CD4-positive, alpha-beta T cell treated with Interleukin-2 at 100 ng/mL for 4 hours (primary cell): ENCODE results near the gene LMOD2.

Experiments used
- DNase-seq: peaks from one replicate; pipeline ENCODE4 v3.0.0-alpha.2; 2020; ENCODE audit warnings: low spot score

The LMOD2 gene

DNA sequence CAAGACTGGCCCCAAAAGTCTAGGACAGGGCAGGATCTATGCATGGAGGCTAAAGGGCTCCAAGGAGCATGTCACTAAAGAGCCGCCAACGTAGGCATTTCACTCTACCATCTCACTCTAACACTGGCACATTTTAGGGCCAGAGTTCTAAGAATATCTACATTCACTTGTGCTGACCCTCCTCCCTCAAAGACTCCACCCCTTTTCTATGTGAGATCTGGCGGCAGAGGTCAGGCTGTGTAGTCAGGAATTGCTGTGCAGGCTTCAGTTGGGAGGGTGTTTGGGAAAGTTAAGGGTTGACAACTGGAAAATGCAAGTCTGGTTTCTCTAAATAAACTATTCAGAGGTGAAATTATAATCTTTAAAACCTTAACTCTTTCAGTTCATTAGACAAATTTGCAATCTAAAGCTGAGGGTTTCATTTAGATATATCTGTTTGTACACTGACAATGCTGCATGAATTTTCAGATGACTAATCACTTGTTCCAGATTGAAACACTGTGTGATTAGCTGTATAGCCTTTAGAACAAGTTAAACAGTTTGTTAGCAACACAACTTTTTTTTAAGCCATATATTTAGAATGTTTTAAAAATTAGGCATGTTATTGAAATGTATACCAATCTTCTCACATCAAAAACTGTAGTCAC, 18.2 kb downstream of the LMOD2 start:
- DNase-seq: no peak

DNA sequence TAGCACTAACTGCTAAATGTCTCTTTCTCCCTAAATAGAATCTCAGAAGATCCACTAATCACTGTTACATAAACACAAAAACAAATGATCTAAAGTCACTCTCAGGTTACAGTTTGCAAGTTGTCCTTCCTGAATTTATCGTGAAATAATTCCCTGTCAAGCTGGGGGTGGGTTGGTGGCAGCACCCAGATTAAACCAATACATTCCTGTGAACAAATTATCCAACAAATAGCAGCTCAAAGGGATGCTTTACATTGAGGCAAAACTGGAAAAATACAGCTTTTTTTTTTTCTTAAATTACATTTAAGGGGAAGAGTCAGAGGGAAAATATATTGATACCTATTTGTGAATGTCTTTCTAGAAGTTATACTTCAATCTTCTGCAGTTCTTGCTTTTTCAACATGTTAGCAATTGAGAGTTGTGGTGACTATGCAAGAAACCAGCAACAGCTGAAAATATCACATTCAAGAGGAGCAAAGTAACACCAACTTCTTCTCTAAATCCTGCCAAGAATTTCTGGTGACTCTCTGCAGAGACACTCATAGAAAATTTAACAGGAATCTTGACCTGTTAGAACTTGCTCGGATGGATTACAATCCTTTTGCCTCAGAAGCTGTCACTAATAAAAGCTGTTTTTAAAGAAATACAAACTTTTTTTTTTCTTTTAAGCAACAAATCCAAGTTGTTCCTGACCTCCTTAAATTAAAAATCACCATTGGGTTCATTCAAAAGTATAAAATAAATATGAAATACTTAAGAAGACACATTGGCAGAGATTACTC, 18.9 kb downstream of the LMOD2 start:
- no peak for DNase-seq

DNA sequence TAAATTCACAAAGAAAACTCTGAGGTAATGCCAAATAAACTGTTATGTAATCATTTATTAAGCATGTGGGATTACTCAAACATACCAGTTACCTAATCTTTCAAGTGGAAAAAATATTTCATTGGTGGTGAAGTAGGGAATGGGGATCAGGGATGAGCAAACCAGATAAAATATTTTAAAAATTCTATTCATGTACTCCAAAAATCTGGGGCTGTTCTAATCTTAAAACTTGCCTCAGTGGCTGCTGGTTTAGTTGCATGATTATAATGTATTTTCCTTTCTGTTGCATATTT, 19.5 kb downstream of the LMOD2 start:
- no peak for DNase-seq

DNA sequence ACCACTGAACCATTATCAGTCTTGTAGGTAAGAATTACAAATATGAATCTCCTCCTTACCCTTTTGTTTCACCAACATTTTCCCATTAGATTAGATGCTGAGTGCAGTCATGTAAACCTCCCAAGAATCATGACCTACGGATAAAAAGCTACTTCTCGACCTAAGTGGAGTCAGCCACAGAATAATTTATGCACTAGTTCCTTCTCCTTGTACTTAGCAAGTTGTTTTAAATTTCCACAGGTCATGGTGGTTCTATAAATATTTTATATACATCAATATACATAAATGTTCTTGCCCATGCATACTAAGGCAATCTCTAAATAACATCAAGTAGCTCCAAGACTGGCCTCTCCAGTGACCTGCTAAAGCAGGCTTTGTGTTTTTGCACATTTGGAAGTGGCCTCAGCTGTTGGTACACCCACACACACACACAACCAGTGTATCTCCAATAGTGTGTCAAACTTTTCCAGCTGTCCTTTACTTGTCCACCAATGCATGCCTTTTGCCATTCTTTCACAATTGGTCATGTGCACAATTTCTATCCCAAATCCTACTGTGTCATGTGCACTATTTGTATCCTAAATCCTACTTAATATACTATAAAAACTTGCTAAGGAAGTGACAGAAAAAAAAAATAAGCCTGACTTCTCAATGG, 21.5 kb downstream of the LMOD2 start:
- no peak for DNase-seq

DNA sequence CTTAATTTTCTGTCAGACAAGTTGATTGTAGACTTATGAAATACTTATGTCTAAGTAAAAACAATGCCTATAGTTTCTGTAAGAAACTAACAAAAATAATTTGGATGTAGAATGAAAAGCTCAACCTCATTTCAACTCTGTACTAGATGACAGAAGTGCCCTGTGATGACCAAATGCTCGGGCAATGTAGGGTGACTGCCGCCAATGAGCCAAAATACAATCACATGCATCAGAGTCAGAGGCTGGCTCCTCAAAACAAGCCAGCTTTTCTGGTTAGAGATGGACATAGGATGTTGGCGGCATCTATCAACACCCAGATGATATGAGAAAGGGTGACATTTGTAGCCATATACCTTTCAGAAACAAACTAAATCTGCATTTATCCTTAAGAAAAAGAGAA, 23.9 kb downstream of the LMOD2 start:
- no peak for DNase-seq

DNA sequence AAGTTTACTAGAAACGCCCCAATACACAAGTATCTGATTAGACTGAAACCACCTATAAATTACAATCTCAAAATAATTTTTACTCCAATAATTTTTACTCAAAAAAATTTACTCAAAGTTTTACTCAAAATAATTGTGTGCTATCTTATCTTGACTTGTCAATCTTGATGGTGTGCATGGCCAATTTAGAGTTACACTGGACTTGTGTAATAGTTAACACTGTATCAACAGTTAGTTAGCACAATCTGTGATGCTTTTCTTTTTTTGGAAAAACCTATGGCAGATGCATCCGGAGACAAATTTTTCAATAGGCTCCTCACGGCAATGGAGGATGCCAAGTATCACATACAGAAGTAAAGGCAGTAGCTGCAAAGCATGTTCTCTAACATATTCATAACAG, 24.9 kb downstream of the LMOD2 start:
- DNase-seq: no peak

DNA sequence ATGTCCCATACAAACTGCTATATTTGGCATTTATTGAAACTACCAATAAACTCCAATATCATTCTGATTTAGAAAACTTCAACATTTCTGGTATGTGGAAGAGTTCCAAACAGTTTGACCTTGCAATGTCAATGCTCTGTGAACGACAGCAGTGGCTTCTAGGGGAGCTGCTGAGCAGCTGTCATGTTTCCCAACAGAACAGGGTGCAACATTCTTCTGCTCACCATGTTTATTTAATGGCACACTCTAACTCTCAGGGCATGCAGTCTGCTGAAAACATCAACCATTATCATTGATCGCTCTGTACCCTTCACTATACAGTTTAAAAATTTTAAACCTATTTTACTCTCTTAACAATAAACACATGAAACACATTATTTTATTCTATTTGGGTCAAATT, 25.9 kb downstream of the LMOD2 start:
- DNase-seq: no peak

DNA sequence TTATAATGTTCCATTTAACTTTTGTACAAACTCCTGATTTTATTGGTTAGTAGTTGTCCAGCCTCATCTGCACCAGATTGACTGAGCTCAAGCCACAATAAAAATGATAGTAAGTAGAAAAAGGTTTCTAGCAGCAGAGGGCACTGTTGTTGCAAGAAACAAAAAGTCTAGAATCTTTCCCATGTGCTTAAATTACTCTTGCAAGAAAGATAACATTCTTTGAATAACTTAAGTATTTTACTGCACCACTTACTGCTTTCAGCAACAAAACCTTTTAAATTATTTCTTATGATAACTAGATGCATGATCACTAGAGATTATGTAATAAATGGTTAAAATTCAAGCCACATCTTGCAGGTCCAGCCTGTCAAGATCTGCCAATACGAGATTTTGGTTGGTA, 27.0 kb downstream of the LMOD2 start:
- peak; percentile 49 for DNase-seq

DNA sequence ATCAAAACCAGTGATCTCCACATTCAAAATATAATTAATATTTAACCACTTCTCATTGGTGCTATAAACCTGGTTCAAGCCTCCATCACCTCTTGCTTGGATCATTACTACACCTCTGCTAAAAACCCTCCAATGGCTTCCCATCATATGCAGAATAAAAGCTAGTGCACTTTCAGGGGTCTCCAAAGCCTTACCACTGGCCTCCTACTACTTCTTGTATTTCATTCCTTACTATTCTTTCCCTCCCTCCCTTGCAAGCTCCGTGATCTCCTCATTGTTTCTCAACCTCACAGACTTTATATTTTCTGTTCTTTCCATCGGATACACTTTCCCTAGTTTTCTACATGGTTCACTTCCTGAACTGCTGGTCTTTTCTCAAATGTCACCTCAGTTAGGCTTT, 31.5 kb downstream of the LMOD2 start:
- DNase-seq: no peak

DNA sequence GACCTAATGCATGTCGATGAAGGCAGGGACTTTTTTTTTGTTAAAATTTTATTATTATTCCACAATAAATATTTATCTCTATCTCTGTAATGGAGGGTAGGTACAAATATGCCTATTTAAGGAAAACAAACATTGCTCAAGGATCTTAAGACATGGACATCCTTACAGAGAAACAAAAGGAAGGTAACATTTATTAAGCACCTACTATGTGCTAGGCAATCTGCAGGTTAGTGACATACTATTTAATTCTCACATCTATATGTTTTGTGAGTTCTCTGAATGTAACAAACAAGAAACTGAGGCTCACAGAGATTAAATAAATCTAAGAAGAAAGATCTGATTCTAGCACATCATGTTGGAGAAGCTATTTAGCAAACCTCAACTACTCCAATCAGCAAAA, 32.1 kb downstream of the LMOD2 start:
- no peak for DNase-seq

DNA sequence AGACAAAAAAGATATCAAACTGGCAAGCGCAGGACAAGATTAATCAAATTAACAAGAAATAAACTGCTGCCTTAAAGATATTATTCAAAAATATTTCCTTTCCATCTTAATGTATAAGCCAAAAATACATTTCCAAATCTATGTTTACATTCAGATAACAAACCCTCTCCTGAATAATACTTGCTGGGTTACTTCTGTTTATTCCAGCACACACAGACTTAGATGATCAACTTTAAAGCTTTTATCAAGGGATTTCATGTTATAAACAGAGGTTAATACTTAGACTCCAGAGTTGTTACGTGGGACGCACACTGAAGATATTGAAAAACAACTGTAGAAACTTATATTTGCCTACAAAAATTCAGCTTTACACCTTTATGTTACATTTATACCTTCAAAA, 33.6 kb downstream of the LMOD2 start:
- no peak for DNase-seq

DNA sequence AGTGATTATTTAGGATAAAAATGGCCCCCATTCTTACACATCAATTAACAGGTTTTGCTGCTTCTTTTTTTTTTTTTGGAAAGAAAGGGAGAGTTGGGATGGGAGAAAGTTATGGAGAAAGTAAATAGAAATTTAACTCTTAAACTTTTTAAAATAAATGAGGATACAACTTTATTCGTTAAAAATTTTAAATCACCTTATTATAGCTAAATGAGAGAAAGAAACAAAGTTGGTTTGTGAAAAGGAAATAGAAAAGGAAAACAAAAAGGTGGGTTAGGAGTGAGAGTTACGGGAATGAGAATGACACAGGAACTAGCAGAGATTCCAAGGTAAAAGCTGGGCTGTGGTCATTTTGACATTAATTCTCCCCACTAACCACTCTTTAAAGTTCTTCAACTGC, 34.9 kb downstream of the LMOD2 start:
- no peak for DNase-seq

DNA sequence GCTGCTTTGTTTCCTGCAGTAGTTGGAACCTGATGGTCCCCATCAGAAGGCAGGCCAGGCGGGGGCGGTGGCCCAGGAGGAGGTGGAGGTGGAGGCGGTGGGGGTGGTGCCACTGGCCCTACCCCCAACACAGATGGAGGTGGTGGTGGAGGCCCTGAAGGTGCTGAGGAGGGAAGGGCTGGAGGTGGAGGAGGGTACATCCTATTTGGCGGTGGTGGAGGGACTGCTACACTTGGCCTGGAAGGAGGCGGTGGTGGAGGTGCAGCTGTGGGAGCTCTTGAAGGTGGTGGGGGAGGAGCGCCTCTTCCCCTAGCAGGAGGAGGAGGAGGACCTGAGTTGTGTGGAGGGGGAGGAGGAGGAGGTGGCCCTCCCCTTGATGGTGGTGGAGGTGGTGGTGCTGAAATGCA, 36.8 kb downstream of the LMOD2 start:
- DNase-seq: no peak

DNA sequence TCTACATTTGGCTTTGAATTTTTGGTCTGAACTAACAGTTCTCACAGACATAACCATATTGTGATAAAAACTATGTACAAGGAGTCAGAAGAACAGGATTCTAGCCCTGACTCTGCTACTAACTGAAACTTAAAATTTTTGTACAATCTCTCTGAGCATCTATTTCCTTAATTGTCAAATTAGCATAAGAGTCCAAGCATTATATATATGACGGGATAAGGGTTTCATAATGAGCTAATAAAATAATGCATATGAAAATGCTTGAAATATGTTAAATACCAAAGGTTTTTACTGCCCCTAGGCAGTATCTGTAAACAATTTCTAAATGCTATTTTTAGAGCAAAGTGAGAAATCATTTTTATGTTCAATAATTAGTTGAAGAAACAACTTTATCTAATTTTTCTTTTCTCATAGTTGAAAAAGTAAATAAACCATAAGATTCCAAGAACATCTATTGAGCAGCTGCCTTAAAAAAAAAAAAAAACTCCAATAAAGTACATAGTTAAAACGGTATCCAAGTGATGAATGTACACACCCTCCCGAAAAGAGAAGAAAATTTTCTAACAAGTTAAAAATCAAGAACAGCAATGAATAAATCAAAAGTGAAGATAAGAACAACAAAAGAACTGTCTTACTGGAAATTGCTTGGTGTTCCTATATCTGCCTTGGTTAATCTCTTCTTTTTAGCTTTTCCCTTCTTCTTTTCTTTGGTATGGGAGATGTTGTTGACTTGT, 40.4 kb downstream of the LMOD2 start:
- no peak for DNase-seq

DNA sequence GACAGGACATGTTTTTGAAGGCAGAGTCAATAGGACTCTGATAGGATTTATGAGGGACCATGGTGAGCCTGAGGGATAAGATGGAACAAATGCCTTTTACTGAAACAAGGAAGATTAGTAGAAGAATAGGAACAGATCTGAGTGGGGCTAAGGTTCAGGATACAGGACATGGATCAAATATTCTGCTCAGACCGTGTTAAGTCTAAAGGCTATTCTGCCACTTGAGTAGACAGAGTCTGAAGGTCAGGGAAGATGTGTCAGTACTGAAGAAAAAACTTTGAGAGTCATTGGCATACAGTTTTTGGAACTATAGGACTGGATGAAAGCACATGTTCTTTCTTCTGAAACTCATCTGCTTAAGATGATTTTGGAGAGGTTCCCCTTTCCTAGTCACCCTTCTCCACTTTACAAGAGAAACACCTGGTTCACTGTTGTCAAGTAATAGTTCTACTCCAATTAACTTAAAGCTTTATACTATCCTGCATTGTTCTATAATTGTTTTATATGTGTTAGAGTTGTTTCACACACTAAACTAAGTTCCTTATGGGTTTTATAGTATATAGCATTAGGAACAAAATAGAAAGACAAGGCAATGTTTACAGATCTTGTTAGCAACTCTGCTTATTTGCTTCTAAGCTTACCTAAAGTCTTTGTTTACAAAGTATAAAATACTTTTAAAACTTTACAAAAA, 49.7 kb downstream of the LMOD2 start:
- DNase-seq: no peak

DNA sequence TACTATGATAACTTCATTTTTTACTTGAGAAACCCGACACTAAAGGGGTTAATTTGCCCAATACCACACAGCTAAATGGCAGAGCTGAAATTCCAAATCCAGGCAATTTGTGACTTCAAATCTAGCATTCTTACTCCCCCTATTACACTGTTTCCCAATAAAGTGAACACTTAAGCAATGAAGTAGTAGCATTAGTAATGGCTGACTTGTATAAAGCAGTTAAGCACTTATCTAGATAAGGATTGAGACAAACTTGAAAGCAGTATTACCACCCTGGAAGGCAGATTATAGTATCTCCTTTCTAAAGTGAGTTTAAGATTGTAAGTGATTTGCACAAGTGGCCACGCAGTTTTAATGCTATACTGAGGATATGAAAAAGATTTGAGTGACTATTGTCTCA, 53.9 kb downstream of the LMOD2 start:
- no peak for DNase-seq

DNA sequence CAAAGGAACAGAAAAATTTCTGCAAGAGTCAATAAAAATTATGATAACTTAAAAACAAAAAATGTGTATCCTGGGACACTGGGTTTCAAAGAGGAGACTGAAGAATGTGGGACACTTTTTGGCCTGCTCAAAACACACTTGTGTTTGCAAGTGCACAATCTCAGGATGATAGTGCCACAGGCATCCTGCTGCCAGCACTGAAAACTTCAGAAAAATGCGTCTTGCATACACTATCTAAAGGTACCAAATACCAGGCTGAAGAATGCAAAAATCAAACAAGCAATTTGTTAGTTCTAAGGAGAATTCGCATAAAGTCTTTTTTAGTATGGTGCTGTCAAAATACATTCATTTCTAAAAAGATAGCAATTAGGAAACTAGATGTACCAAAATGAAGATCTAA, 55.0 kb downstream of the LMOD2 start:
- DNase-seq: no peak

DNA sequence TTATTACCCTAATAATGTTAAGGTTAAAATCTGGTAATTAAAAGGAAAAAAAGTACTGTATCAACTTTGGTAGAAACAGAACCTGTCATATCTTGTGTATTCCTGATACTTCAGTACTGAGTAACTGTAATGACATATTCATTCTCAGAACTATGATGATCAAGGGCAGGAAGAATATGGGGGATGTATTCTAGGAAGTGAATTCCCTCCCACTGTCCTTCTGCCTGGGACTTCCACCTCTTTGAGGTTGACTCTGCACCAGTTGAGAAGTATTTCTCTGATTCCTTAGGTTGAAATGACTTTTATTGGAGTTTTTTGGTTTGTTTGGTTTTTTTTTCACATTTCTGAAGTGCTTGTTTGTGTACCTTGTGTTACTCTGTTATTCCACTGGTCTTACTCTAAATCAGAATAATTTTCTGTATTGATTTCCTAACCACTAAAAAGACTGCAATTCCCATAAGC, 56.2 kb downstream of the LMOD2 start:
- DNase-seq: peak; percentile 55

DNA sequence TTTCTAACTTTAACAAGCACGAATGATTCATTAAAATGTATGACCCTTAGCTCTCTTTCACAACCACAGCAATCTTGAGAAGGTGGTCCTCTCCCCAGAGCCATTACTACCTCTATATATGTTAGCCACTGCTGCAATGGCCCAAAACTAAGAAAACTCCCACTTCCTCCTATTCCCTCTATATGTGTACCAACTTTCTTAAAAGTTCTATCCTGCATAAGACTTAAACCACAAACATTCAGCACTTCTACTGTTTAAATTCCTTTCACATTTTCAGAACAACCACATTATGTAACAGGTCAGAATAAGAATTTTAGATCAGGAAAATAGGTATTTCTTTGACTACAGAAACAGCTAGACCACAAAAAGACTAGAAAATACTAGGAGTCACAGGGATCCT, 57.0 kb downstream of the LMOD2 start:
- no peak for DNase-seq
